Measurements from ENCODE around the gene HSD17B13.

DNA sequence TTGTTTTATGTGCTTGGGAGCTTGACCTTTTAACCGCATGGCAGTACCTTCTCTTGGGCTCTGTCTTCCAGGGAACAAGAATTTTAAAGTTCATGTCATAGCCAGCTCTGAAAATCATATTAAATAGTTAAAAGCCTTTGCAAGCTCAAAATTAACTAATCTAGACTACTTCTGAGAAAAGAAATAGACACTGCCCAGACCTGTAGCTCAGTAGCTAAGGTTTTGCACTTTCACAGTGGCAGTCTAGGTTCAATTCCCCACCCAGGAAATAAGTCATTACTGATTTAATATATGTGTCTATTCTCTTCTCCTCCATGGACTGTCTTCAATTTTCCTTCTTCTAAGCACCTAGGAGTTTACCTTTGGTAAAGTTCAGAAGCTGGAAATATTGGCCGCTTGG lies 40.9 kb upstream of the HSD17B13 start:
- TF ChIP-seq SUZ12 (IDR thresholded peaks at IDR 0.05), result no peak
- TF ChIP-seq ZNF384 (IDR thresholded peaks at IDR 0.05), result no peak
- TF ChIP-seq, protein P1, sequence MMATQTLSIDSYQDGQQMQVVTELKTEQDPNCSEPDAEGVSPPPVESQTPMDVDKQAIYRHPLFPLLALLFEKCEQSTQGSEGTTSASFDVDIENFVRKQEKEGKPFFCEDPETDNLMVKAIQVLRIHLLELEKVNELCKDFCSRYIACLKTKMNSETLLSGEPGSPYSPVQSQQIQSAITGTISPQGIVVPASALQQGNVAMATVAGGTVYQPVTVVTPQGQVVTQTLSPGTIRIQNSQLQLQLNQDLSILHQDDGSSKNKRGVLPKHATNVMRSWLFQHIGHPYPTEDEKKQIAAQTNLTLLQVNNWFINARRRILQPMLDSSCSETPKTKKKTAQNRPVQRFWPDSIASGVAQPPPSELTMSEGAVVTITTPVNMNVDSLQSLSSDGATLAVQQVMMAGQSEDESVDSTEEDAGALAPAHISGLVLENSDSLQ (IDR thresholded peaks at IDR 0.05), result no peak
- TF ChIP-seq SP1 (IDR thresholded peaks at IDR 0.05), result no peak
